ENCODE measurements around the gene CAND2.

CAND2 gene

DNA sequence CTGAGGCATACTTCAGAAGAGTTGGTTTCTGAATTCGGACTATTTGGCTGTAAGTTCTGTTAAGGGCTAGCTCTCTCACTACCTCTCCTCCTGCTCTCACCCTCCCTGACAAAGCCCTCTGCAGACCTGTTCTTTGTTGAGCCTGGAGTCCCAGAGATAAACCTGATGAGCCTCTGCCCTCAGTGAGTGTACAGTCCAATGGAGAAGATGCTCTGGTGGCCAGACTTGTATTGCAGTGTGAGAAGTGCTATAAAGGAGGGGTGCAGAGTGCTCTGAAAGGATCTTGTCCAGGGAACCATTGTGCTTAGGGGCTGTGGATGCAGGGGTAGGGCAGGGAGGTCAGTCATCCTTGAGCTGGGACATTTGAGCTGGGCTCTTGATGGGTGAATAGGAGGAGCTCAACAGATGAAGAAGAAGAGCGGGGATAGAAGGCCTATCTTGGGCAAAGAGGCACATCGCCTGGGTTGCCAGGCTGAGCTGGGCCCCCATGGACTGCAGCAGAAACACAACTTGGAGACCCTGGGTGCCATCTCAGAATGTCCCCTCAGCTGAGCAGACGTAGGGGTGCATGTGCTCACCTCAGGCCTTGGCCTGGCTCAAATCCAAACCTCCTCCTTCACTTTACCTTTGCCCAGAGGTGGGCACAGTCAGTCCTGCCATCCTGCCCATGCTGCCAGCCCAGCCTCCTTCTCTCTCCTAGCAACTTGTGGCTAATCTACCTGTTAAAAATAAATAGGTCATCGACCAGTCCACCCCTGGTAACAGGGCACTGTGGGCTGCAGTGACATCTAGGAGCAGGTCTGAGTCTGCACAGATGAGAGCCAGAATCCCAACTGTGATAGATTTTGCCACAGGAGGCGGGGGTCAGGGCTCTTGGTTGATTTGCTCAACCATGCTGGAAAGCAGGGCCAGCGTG, 3.3 kb downstream of the CAND2 start:
- in situ Hi-C loops (cut with HindIII; ENCODE audit: low sequenced_read_pairs) = no loop called here

DNA sequence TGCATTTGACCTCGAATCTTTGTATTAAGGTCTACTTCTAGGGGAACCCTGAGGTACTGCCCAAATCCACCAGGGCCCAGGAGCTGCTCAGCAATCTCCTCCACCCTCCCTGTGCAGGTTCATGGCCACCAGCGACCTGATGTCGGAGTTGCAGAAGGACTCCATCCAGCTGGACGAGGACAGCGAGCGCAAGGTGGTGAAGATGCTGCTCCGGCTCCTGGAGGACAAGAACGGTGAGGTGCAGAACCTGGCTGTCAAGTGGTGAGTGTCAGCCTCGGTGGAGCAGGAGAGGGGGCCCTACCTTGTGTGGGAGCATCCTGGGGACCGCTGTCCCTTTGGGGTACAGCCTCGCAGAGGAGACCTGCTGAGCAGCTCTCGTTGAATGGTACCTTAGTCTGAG, 6.9 kb downstream of the CAND2 start:
- in situ Hi-C loops (cut with HindIII; ENCODE audit: low sequenced_read_pairs) = no loop called here

DNA sequence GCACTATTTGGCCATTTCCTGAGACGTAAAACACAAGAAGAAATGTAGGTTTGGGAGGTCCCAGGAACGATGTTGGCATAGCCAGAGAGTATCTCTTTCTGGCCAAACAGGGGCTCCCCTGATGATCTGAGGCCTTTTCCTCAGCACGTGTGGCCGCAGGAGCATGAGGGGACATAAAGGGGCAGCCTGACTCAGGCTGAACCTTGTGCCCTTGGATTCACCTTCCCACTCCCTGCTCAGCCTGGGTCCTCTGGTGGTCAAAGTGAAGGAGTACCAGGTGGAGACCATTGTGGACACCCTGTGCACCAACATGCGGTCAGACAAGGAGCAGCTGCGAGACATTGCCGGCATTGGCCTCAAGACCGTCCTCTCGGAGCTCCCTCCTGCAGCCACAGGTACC, 10.6 kb downstream of the CAND2 start:
- in situ Hi-C loops (cut with HindIII; ENCODE audit: low sequenced_read_pairs) = no loop called here

DNA sequence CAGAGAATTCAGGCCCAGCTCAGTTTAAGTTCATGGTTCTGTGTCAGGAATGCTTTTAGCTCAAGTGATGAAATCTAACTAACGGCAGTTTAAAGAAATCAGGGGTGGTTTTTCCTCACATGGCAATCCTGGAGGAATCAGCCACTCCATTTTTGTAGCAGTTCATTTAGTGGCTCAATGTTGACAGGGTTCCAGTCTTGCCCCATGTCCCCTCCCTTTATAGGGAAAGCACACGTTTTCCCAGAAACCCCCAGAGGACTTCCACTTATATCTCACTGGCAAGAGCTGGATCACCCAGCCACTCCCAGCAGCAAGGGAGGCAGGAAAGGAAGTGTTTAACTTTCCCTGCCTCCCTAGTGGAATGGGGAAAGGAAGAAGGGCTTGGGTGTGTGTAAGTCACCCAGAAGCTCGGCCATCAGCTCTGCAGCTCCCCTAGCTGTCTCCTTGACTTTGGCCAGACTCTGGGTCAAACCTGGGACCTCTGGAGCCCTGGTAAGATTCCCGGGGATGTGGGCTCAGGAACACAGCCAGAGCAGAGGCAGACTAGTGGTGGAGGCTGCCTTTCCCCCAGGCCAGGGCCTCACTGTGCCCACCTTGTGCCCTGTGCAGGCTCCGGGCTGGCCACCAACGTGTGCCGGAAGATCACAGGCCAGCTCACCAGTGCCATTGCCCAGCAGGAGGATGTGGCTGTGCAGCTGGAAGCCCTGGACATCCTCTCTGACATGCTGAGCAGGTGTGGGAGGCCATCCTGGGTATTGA, 11.3 kb downstream of the CAND2 start:
- in situ Hi-C loops (cut with HindIII; ENCODE audit: low sequenced_read_pairs) = no loop called here

DNA sequence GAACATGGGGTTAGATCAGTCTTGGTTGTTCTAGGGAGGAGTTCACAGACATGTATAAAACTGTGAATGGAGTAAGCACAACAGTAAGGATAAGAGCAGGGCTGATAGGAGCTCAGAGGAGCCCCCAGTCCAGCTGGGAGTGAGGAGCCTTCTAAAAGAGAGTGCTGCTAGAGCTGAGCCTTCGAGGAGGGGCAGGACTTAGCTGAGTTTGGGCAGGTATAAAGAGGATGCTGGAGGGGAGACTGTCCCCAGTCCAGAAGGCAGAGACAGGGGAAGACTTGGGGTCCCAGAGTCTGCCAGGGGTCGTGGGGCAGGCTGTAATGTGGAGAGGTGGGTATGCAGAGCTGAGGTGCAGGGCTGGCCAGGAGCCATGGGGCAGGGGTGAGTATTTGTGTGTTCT, 12.1 kb downstream of the CAND2 start:
- in situ Hi-C loops (cut with HindIII; ENCODE audit: low sequenced_read_pairs) = no loop called here

DNA sequence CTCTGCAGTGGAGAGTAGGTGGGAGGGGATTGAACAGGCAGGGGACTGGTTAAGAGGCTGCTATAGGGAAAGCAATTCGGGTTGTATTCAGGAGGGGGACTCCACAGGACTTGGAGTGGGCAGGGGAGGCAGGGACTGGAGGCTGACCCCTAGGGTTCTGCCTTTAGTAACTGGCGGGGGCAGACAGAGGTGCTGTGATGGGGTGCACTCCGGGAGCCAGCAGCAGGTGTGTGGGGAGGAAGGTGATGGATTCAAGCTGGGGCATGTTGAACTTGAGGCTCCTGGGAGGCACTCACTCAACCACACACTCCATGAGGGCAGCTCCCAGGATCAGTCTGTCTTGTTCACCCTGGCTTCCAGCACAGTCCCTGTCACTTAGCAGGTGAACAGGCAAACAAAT, 12.5 kb downstream of the CAND2 start:
- in situ Hi-C loops (cut with HindIII; ENCODE audit: low sequenced_read_pairs) = no loop called here

DNA sequence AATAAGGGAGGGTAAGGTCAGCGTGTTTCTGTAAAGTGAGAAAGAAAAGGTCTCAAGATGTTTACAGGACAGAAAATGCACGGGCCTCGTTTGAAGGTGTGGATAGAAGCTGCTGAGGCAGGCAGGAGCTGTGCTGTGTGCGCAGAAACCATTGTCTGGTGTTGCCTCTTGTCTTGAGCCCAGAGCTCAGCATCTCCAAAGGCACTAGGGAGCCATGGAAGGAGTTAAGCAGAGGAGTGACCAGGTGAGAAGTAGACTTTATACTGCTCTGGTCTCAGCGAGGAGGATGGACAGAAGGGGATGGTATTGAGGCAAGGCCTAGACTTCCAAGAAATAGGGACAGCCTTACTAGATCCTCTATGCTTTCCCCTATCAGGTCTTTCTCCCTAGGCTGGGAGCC, 13.0 kb downstream of the CAND2 start:
- in situ Hi-C loops (cut with HindIII; ENCODE audit: low sequenced_read_pairs) = no loop called here

DNA sequence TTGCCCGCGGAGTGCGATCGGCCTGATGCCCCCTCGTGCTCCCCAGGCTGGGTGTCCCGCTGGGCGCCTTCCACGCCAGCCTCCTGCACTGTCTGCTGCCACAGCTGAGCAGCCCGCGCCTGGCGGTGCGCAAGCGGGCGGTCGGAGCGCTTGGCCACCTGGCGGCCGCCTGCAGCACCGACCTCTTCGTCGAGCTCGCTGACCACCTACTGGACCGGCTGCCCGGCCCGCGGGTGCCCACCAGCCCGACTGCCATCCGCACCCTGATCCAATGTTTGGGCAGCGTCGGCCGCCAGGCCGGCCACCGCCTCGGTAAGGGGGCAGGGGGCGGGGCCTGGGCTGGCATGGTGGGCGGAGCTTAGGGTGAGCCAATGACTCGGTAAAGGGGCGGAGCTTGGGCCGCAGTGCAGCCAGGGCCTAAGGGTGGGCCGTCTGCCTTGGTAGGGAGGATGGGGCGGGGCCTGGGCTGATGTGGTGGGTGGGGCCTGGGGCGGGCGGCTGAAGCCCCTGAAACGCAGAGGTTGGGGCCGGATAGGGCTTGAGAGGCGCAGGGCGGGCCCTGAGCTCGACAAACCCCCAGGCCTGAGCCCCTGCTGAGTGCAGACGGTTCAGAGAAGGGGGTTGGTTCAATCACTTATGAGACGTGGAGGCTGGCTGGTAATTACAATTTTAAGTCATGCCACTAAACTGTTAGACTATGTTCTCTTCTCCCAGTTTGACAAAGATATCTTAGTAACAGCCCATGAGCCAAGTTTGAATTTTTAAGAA, 13.7 kb downstream of the CAND2 start:
- in situ Hi-C loops (cut with HindIII; ENCODE audit: low sequenced_read_pairs) = no loop called here

DNA sequence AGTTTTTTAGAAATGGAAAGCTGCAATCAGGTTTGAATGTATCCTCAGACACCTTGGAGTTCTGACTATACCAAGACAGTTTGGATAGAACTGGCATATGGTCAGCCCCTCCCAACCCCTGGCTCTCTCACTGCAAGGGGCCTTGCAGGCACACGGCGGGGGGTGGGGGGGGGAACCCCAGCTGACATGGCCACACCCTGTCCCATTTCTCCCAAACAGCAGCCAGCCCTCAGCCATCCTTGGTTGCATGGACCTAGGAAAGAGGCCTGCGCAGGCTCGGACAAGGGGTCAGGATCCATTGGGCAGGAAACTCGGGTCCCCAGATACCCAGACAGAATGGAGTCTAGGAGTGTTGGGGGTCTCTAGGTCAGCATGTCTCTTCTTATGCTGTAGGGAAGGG, 14.5 kb downstream of the CAND2 start:
- in situ Hi-C loops (cut with HindIII; ENCODE audit: low sequenced_read_pairs) = no loop called here

DNA sequence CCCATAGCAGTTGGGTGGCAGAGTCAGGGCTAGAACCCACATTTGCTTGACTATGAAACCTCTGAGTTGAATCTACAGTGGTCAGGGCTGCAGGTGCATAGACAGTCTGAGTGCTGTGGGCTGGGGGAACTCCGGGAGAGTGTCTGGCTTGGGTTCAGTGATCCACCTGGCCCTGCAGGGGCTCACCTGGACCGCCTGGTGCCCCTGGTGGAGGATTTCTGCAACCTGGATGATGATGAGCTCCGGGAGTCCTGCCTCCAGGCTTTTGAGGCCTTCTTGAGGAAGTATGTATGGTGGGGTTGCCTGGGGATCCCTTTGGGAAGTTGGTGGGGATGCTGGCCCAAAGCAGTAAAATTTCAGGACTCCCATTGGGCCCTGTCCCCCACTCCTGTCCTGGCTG, 16.3 kb downstream of the CAND2 start:
- in situ Hi-C loops (cut with HindIII; ENCODE audit: low sequenced_read_pairs) = no loop called here

DNA sequence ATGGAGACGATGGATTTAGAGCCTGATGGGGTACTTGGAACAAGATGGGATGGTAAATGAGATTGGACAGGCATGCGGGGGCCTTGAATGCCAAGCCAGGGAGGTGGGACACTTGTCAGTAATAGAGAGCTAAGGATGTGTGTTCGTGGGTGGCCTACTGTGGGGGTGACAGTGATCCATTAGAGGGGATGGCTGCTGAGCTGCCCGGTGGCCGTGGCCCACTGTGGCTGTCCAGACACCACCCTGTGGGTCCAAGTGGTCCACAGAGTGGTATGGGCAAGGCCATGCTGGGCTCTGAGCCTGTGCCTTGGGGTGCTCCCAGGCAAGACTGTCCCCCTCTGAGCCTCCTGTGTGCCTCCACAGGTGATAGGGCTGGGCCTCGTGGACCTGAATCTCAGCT, 17.5 kb downstream of the CAND2 start:
- in situ Hi-C loops (cut with HindIII; ENCODE audit: low sequenced_read_pairs) = no loop called here

DNA sequence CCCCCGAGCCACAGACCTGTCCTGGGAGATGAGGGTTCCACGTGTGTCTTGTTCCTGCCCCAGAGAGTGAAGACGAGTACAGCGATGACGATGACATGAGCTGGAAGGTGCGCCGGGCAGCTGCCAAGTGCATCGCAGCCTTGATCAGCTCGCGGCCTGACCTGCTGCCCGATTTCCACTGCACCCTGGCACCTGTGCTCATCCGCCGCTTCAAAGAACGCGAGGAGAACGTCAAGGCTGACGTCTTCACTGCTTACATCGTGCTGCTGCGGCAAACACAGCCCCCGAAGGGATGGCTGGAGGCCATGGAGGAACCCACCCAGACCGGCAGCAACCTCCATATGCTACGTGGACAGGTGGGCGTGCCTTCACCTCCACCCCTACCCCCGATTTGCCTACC, 18.6 kb downstream of the CAND2 start:
- in situ Hi-C loops (cut with HindIII; ENCODE audit: low sequenced_read_pairs) = loop anchor here (5.0 kb wide), 1 partner anchor 73 kb away; no protein-coding TSS in a partner anchor

DNA sequence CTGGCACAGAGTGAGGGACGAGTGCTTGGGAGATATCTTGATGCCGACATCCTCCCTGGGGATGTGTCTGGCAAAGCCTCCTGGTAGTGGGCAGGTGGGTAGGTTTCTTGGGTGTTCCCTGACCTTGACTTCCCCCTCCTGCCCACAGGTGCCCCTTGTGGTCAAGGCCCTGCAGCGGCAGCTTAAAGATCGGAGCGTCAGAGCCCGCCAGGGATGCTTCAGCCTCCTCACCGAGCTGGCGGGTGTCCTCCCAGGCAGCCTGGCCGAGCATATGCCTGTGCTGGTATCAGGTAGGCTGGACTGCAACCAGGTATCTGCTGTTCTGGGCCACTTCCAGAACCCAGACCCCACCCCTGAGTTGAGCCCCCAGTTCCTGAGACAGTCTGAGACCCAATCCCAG, 19.2 kb downstream of the CAND2 start:
- in situ Hi-C loops (cut with HindIII; ENCODE audit: low sequenced_read_pairs) = loop anchor here (5.0 kb wide), 1 partner anchor 73 kb away; no protein-coding TSS in a partner anchor

DNA sequence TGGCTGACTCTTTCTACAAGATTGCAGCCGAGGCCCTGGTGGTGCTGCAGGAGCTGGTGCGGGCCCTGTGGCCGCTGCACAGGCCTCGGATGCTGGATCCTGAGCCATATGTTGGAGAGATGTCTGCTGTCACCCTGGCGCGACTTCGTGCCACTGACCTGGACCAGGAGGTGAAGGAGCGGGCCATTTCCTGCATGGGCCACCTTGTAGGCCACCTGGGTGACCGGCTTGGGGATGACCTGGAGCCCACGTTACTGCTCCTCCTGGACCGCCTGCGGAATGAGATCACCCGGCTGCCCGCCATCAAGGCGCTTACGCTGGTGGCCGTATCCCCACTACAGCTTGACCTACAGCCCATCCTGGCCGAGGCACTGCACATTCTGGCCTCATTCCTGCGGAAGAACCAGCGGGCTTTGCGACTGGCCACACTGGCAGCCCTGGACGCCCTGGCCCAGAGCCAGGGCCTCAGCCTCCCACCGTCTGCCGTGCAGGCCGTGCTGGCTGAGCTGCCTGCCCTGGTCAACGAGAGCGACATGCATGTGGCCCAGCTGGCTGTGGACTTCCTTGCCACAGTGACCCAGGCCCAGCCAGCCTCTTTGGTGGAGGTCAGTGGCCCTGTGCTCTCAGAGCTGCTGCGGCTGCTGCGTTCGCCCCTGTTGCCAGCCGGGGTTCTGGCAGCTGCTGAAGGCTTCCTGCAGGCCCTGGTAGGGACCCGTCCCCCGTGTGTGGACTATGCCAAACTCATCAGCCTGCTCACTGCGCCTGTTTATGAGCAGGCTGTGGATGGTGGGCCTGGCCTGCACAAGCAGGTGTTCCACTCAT, 20.3 kb downstream of the CAND2 start:
- in situ Hi-C loops (cut with HindIII; ENCODE audit: low sequenced_read_pairs) = loop anchor here (5.0 kb wide), 1 partner anchor 74 kb away; no protein-coding TSS in a partner anchor

DNA sequence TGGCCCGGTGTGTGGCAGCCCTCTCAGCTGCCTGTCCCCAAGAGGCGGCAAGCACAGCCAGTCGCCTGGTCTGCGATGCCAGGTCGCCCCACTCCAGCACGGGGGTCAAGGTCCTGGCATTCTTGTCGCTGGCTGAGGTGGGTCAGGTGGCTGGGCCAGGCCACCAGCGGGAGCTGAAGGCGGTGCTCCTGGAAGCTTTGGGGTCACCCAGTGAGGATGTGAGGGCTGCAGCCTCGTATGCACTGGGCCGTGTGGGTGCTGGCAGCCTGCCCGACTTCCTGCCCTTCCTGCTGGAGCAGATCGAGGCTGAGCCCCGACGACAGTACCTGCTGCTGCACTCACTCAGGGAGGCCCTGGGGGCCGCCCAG, 20.8 kb downstream of the CAND2 start:
- in situ Hi-C loops (cut with HindIII; ENCODE audit: low sequenced_read_pairs) = loop anchor here (5.0 kb wide), 1 partner anchor 75 kb away; no protein-coding TSS in a partner anchor

DNA sequence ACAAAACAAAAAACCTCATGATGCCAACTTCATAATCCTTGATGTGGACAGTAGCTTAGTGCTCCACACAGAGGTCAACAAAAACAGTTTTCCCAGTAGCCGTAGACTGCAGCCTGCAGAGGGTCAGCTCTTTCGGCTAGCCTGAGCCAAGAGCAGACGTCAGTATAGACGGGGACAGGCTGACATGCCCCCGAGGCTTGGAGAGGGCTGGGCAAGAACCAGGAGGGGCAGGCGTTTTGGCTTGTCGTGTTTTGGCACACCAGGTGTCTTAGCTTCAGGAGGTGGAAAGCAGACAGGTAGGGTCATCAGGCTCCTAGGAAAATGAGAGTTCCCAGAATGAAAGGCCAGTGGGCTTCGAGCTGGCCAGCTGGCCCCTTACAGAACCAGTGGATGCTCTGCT, 21.8 kb downstream of the CAND2 start:
- in situ Hi-C loops (cut with HindIII; ENCODE audit: low sequenced_read_pairs) = loop anchor here (5.0 kb wide), 1 partner anchor 76 kb away; no protein-coding TSS in a partner anchor

DNA sequence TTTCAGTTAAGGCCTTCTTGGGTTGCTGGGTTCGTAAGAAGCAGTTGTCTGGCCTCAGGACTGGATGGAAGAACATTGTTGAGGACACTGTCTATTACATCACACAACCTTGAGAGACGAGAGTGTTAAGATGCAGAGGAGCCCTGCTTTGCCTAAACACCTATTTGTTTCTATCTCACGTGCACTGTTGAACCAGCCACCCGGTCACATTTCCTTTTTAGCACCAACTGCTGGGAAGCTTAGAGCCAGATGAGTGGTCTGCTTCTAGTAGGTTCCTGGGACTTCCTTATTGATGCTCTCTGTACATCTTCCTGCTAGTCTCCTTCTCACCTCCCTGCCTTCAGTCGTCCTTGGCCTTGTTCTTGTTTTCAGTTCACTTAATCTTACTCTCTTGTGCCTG, 22.3 kb downstream of the CAND2 start:
- in situ Hi-C loops (cut with HindIII; ENCODE audit: low sequenced_read_pairs) = loop anchor here (5.0 kb wide), 1 partner anchor 76 kb away; no protein-coding TSS in a partner anchor

DNA sequence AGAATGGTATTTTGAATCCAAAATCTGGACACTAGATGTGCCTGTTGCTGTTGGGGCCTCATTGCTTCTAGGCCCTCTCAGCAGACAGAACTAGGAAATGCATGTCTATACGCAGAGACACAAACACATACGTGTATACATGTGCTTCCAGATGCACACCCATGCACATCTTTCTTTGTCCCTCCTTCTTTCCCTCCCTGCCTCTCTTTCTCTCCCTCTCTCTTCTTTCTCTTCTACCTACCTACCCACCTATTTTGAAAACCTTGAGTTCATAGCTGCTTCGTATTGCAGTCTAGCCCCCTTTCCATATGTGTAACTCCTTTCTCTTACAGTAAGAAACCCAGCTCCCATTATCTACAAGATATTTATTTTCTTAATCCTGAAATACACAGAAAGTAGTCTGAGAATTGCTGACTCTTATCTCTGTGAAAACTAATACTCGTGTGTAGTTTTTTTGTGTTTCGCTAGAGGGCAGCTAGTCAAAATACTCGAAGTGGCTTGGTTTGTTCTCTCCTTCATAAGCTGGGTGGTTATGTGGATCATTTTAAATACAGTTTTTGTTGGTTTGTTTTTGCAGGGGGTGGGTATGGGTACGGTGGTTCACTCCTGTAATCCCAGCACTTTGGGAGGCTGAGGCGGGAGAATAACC, 26.4 kb downstream of the CAND2 start:
- in situ Hi-C loops (cut with HindIII; ENCODE audit: low sequenced_read_pairs) = no loop called here

DNA sequence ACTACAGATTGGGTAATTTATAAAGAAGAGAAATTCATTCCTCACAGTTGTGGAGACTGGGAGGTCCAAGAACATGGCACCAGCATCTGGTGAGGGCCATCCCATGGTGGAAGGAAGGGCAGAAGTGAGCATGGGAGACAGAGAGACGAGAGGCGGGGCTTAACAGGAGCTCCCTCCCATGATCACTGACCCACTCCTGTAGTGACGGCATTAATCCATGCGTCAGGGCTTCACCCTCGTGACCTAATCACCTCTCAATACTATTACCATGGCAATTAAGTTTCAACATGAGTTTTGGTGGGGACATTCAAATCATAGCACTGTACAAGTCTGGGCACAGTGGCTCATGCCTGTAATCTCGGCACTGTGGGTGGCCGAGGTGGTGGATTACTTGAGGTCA, 27.8 kb downstream of the CAND2 start:
- in situ Hi-C loops (cut with HindIII; ENCODE audit: low sequenced_read_pairs) = no loop called here

DNA sequence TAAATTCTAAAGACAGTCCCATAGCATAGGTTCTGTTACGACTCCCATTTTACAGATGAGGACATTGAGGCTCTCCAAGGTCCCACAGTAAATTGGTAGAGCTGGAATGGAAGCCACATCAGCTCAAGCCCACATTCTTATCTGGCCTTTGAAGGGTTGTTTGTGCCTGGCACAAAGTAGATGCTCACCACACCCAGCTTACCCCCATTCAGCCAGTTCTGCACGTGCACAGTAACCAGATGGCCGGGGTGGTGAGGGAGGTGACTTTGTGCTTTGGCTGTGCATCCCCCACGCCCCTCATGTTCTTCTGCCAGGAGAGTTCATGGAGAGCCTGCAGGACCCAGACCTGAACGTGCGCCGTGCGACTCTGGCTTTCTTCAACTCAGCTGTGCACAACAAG, 28.7 kb downstream of the CAND2 start:
- in situ Hi-C loops (cut with HindIII; ENCODE audit: low sequenced_read_pairs) = loop anchor here (5.0 kb wide), 1 partner anchor 42 kb away; no protein-coding TSS in a partner anchor

Data from endothelial cell of hepatic sinusoid (primary cell).